GM19397 (cell line): ENCODE results near the gene CCN5.
A peak's percentile ranks its signal among the peaks of the same experiment; 100 is the strongest.
"Not testable (repeated sequence)": the region's sequence is repeated elsewhere in the genome, so short reads cannot be mapped to it uniquely, and the experiment has no call there.

Source experiments
- ATAC-seq: cut with Tn5 transposase; IDR thresholded peaks from one replicate; pipeline ENCODE4 v1.9.1; 2021; ENCODE audit warnings: mild to moderate bottlenecking, moderate library complexity; ENCODE audit not compliant: unreplicated experiment

Gene CCN5

GRCh38 chr20:44694159-44694558 lies 21.0 kb upstream of the CCN5 start:
- no peak for ATAC-seq

GRCh38 chr20:44695295-44695673 lies 19.9 kb upstream of the CCN5 start:
- no peak for ATAC-seq

- no peak for ATAC-seq
These were observed 19.4 kb upstream of the CCN5 start for GRCh38 chr20:44695674-44696300.

- no peak for ATAC-seq
These were observed 18.9 kb upstream of the CCN5 start for GRCh38 chr20:44696315-44696714.

DNA sequence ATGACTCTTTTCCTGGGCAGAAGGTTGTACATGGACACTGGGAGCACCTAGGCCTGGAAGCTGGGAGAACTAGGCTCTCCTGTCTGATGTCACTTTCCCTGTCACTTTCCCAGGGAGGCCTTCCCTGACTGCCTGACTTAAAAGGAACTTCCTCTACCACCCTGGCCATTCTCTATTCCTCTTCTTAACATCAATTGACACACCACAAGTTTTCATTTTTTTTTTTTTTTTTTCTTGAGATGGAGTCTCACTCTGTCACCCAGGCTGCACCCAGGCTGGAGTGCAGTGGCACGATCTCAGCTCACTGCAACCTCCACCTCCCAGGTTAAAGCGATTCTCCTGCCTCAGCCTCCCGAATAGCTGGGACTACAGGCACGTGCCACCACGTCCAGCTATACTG lies 18.1 kb upstream of the CCN5 start:
- not testable (repeated sequence) for ATAC-seq

GRCh38 chr20:44698351-44698750 lies 16.8 kb upstream of the CCN5 start:
- no peak for ATAC-seq

DNA sequence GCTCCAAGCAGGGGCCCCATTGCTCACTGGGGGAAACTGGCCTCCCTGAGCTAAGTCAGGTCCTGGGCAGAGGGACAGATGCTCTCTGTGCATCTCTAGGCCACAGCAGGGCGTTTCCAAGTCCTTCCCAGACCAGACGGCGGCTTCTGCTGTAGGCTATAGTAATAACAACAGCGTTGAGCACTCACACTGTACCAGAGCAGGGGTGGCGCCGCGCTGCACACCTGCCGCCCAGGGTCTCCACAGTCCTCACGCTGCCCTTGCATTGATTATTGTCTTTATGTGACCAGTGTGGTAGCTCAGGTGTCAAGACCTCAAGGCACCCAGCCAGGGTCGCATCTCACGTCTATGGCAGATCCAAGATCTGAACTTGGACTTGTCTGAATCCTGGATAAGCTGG lies 14.9 kb upstream of the CCN5 start:
- ATAC-seq = no peak

- ATAC-seq = no peak
These were observed 13.9 kb upstream of the CCN5 start for GRCh38 chr20:44701118-44701857.

DNA sequence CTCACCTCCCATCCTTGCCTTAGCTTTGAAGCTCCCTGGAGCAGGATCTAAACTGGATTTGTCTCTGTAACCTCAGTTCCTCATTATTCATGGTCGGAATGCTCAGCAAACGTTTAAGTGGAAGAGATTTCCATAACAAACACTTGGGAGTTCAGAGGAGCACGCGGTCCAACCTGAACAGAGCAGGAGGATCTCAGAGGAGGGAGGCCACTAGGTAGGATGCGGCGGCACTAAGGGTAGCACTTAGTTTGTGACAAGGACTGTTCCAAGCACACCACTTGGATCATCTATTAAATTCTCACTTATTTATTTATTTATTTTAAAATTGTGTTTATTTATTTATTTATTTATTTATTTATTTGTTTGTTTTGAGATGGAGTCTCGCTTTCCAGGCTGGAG lies 13.3 kb upstream of the CCN5 start:
- no peak for ATAC-seq

DNA sequence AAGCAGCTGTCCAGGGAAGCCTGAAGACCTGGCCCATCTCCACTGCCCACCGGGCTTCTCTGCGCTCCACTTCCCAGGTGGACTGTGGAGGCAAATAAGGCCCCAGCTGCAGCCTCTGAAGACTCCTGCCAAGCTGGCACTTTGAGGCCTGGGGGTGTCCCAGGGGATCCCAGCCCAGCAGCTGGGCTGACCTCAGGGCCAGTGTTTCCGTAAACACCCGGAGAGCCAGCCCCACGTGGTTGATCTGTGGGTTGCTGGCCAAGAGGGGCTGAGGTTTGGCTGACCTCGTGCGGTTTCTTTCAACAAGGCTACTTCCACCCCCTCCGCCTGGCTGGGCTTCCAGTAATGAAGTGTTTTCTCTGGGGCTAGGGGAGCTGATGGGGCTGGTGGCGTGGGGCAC lies 12.4 kb upstream of the CCN5 start:
- ATAC-seq = peak; percentile 72

GRCh38 chr20:44703183-44703925 lies 11.8 kb upstream of the CCN5 start:
- ATAC-seq = no peak

DNA sequence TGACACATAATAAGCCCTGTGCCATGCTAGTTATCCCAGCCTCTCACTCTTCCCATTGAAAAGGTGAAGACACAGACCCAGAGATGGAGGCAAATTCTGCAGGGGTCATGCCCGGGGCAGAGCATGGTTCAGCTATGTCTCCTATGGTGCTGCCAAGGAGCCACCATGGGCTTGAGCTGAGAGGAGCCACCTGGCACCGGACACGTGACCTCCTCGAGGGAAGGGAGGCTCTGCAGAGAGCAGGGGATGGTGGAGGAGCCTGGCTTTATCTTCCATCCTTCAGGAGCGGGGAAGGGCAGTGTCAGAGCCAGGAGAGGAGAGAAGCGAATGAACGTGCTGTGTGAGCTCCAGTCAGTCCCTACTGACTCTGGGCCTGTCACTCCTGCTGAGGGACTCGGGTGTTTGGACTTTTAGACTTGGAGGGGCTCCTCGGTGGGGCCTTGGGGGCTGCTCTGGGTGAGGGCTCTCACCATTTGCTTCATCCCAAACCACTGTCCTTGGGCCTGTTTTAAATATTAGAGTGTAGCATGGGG lies 11.1 kb upstream of the CCN5 start:
- no peak for ATAC-seq

- no peak for ATAC-seq
These were observed 10.6 kb upstream of the CCN5 start for GRCh38 chr20:44704551-44704971.

- no peak for ATAC-seq
These were observed 9.6 kb upstream of the CCN5 start for GRCh38 chr20:44705364-44706094.

- ATAC-seq = no peak
These were observed 8.7 kb upstream of the CCN5 start for GRCh38 chr20:44706301-44707017.

- no peak for ATAC-seq
These were observed 8.1 kb upstream of the CCN5 start for GRCh38 chr20:44707018-44707579.

DNA sequence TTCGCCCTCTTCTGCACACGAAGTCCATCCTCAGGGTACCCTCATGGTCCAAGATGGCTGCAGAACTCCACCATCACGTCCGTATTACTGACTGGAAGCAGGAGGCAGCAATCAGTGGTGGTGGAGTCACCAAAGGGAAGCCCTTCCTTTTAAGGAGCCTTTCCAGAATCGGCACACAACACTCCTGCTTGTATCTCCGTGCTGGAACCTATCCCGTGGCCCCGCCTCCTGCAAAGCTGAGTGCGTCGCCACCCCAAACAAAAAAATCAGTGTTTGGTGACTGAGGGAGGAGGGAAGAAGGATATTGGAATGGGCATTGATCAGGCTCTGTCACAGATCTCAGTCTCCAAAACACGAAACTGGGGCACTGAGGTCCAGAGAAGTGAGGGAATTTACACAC lies 5.8 kb upstream of the CCN5 start:
- no peak for ATAC-seq

DNA sequence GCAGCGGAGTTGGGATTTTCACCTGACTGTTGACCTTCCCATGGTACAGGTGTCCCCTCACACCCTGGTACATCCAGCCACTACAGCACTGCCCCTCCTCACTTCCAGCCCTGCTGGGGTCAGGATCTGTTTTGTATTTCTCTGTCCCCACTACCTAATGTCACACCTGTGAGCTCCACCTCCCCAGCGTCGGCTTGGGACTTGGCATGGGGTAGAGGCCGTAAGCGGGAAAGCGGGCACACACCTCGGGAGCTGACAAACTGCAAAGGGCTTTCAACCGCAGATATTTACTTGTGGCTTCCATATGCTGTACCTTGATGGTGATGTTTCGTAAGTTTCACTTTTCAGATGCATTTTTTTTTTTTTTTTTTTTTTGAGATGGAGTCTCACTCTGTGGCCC lies 5.4 kb upstream of the CCN5 start:
- no peak for ATAC-seq

GRCh38 chr20:44711237-44711636 lies 3.9 kb upstream of the CCN5 start:
- ATAC-seq = no peak

DNA sequence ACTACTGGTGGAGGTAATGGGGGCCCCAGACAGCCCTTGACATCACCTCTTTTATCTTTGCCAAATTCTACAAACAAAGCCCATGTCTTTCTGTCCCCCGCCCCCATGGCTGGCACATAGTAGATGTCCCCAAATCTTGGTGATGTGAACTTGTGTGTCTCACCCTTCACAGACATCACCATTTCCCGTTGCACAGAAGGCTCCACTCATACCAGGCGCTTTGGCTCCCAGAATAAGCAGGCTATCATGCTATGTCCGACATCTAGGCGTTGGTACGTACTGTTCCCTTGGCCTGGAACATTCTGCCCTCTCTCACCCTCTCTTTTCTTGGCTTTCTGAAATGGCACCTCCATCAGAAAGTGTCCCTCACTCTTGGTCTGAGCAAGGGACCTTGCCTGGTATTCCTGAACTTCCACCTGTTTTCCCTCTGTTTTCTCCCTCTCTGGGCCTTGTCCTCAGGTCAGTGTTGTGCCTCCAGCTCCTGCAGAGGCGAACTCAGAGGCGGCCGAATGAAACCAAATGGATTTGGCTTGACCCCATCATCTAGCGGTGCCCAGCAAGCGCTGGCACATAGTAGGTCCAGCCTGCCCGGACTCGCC lies 968 bp upstream of the CCN5 start:
- ATAC-seq = no peak
